Upper lobe of left lung (tissue), 6 donors: ENCODE results near the gene MYO3B. TPM values are rescaled to one million over a fixed set of nuclear protein-coding genes. Genes with fewer than 3 reads are reported as not detected.

ENCODE experiments used
- ATAC-seq, 2 donors: fragments of 200-7000 bp; cut with Tn5 transposase; one replicate each; pipeline ENCODE4 v1.9.1; 2022; ENCODE audit warnings: mild to moderate bottlenecking in 2 of 2, moderate library complexity in 2 of 2; ENCODE audit not compliant: low FRiP score in 2 of 2
- DNase-seq, 2 donors: peaks; one replicate each; pipeline ENCODE4 v3.0.0-alpha.2; 2019 to 2020
- H3K27ac ChIP-seq, 4 donors: fragments of 200-600 bp; sonication (generic); one replicate each; pipeline ENCODE4 v1.5.1; 2016 to 2019
- H3K27me3 ChIP-seq, 4 donors: fragments of 200-600 bp; sonication (generic); one replicate each; pipeline ENCODE4 v1.5.1; 2017 to 2019
- H3K36me3 ChIP-seq, 4 donors: fragments of 200-600 bp; sonication (generic); one replicate each; pipeline ENCODE4 v1.5.1; 2016 to 2019
- H3K4me1 ChIP-seq, 4 donors: fragments of 200-600 bp; sonication (generic); one replicate each; pipeline ENCODE4 v1.5.1; 2018 to 2019
- H3K4me3 ChIP-seq, 4 donors: fragments of 200-600 bp; sonication (generic); one replicate each; pipeline ENCODE4 v1.5.1; 2017 to 2019; ENCODE audit warnings: mild to moderate bottlenecking in 2 of 4, moderate library complexity in 1 of 4
- H3K9me3 ChIP-seq, 4 donors: fragments of 200-600 bp; sonication (generic); one replicate each; pipeline ENCODE4 v1.5.1; 2018 to 2019
- CTCF ChIP-seq, 6 experiments: fragments of 450-650 bp in 4 of 6; fragments of 200-600 bp in 2 of 6; sonication (generic) in 2 of 6; IDR thresholded peaks; one replicate each; pipeline ENCODE4 v1.5.1; 2016 to 2019; ENCODE audit warnings: antibody characterized with exemption in 6 of 6
- EP300 ChIP-seq, 4 donors: sonication (generic); formaldehyde crosslinking; IDR thresholded peaks; one replicate each; pipeline ENCODE4 v1.5.1; 2017; ENCODE audit warnings: antibody characterized with exemption in 4 of 4, control low read depth in 2 of 4
- POLR2A ChIP-seq, 4 donors: fragments of 450-650 bp; IDR thresholded peaks; one replicate each; pipeline ENCODE4 v1.5.1; 2016 to 2017; ENCODE audit warnings: antibody characterized with exemption in 4 of 4, mild to moderate bottlenecking in 2 of 4
- POLR2AphosphoS5 ChIP-seq, 2 donors: sonication (generic); formaldehyde crosslinking; IDR thresholded peaks; one replicate each; pipeline ENCODE4 v1.5.1; 2017; ENCODE audit warnings: antibody characterized with exemption in 2 of 2
- WGBS, 2 donors: methylation state at CpG; one replicate each; pipeline ENCODE4 v1.1.5; 2017 to 2018; 5-methylcytosine and 5-hydroxymethylcytosine counted together
- total RNA-seq, 6 donors: library from RNA; depleted of rRNA in 4 of 6; stranded (reverse); fragments of >200 nt in 4 of 6; gene quantifications; one replicate each; pipeline versions ENCODE4 v1.1.0 to v1.2.1, GENCODE V29; 2016 to 2021
- donor health status: DM: no; HTN: no; CAD: no; lungs with moderate emphysema.
- donor health status: DM: no; HTN: yes; CAD: no; lungs with severe emphysema.

MYO3B gene
- total RNA-seq, 6 donors from 2014 or later: 0.09 to 0.20 (median 0.13) TPM; not detected in 3

- 77 to 81% methylated on average over 8 to 11 of the region's 11 CpGs for WGBS, 2 donors
Observed at GRCh38 chr2:170694316-170694715, 516.4 kb downstream of the MYO3B start.

GRCh38 chr2:170695521-170696410, 517.8 kb downstream of the MYO3B start:
- DNase-seq (no peak), ATAC-seq (no peak)
- Histone ChIP-seq H3K9me3 (no peaks in the 10 kb centered on the region), H3K27ac (no peak overlapping the region), H3K27me3 (no peaks in the 10 kb centered on the region), H3K4me3 (no peak overlapping the region), H3K4me1 (no peaks in the 10 kb centered on the region), H3K36me3 (no peaks in the 10 kb centered on the region)
- TF ChIP-seq EP300 (IDR thresholded peaks at IDR 0.05) (no peak), CTCF (IDR thresholded peaks at IDR 0.05) (no peak), POLR2A (IDR thresholded peaks at IDR 0.05) (no peak), POLR2AphosphoS5 (IDR thresholded peaks at IDR 0.05) (no peak)
- 71 to 77% methylated on average over 6 of the region's 6 CpGs for WGBS, 2 donors

More at GRCh38 chr2:170694316-170694715, 516.4 kb downstream of the MYO3B start:
- ATAC-seq (no peak), DNase-seq (no peak)
- H3K4me3 ChIP-seq: no peak overlapping the region
- TF ChIP-seq CTCF (IDR thresholded peaks at IDR 0.05) (no peak), EP300 (IDR thresholded peaks at IDR 0.05) (no peak), POLR2A (IDR thresholded peaks at IDR 0.05) (no peak), POLR2AphosphoS5 (IDR thresholded peaks at IDR 0.05) (no peak)
- H3K4me1 ChIP-seq: no peaks in the 10 kb centered on the region
- no peak overlapping the region for H3K27ac ChIP-seq
- H3K27me3 ChIP-seq: no peaks in the 10 kb centered on the region
- no peaks in the 10 kb centered on the region for H3K36me3 ChIP-seq
- H3K9me3 ChIP-seq: no peaks in the 10 kb centered on the region

- no peak for ATAC-seq
Observed at GRCh38 chr2:170696948-170697347, 519.0 kb downstream of the MYO3B start.

GRCh38 chr2:170701011-170701410, 523.1 kb downstream of the MYO3B start:
- H3K4me3 ChIP-seq: no peak overlapping the region
- H3K36me3 ChIP-seq: no peaks in the 10 kb centered on the region
- no peak for DNase-seq
- no peaks in the 10 kb centered on the region for H3K9me3 ChIP-seq
- no peak for ATAC-seq
- 81 to 85% methylated on average over 4 of the region's 4 CpGs for WGBS, 2 donors
- no peaks in the 10 kb centered on the region for H3K4me1 ChIP-seq
- H3K27me3 ChIP-seq: no peaks in the 10 kb centered on the region
- no peak overlapping the region for H3K27ac ChIP-seq
- no peak for TF ChIP-seq POLR2A (IDR thresholded peaks at IDR 0.05)
- no peak for TF ChIP-seq POLR2AphosphoS5 (IDR thresholded peaks at IDR 0.05)
- TF ChIP-seq EP300 (IDR thresholded peaks at IDR 0.05): no peak
- TF ChIP-seq CTCF (IDR thresholded peaks at IDR 0.05): no peak

More at GRCh38 chr2:170696948-170697347, 519.0 kb downstream of the MYO3B start:
- 82 to 87% methylated on average over 3 of the region's 3 CpGs for WGBS, 2 donors
- no peaks in the 10 kb centered on the region for H3K27me3 ChIP-seq
- no peaks in the 10 kb centered on the region for H3K4me1 ChIP-seq
- H3K27ac ChIP-seq: no peak overlapping the region
- no peak overlapping the region for H3K4me3 ChIP-seq
- no peaks in the 10 kb centered on the region for H3K36me3 ChIP-seq
- DNase-seq: no peak
- no peaks in the 10 kb centered on the region for H3K9me3 ChIP-seq
- TF ChIP-seq EP300 (IDR thresholded peaks at IDR 0.05) (no peak), POLR2A (IDR thresholded peaks at IDR 0.05) (no peak)

- no peak overlapping the region for H3K4me3 ChIP-seq
- no peak for ATAC-seq
- WGBS, 2 donors: 80 to 84% methylated on average over 4 of the region's 4 CpGs
- no peaks in the 10 kb centered on the region for H3K4me1 ChIP-seq
- TF ChIP-seq POLR2A (IDR thresholded peaks at IDR 0.05) (no peak), CTCF (IDR thresholded peaks at IDR 0.05) (no peak), POLR2AphosphoS5 (IDR thresholded peaks at IDR 0.05) (no peak), EP300 (IDR thresholded peaks at IDR 0.05) (no peak)
- no peaks in the 10 kb centered on the region for H3K36me3 ChIP-seq
- H3K27ac ChIP-seq: no peak overlapping the region
- DNase-seq: no peak
- no peaks in the 10 kb centered on the region for H3K27me3 ChIP-seq
- H3K9me3 ChIP-seq: no peaks in the 10 kb centered on the region
Observed at GRCh38 chr2:170703776-170704476, 526.0 kb downstream of the MYO3B start.
